HG02885 (cell line): Measurements from ENCODE around the gene SH3D19.
"Not testable (repeated sequence)": the region's sequence is repeated elsewhere in the genome, so short reads cannot be mapped to it uniquely, and the experiment has no call there.

Experiments used
- ATAC-seq: cut with Tn5 transposase; IDR thresholded peaks from one replicate; pipeline ENCODE4 v1.9.1; 2021; ENCODE audit warnings: mild to moderate bottlenecking; ENCODE audit not compliant: unreplicated experiment, poor library complexity

SH3D19 gene

DNA sequence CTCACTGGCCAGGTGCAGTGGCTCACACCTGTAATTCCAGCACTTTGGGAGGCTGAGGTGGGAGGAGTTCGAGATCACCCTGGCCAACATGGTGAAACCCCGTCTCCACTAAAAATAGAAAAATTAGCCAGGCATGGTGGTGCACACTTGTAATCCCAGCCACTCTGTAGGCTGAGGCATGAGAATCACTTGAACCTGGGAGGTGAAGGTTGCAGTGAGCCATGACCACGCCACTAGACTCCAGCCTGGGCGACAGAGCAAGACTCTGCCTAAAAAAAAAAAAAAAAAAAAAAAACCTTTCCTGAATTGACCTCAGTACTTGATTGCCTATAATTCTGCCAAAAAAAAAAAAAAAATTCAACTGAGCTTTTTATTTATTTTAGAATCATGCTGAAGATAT lies 3.2 kb downstream of the SH3D19 start:
- ATAC-seq, result not testable (repeated sequence)

GRCh38 chr4:151321586-151321985 lies 3.8 kb downstream of the SH3D19 start:
- ATAC-seq, result no peak

GRCh38 chr4:151319490-151319889 lies 5.9 kb downstream of the SH3D19 start:
- ATAC-seq, result no peak

- no peak for ATAC-seq
These were observed 6.9 kb downstream of the SH3D19 start for GRCh38 chr4:151318307-151319006.

DNA sequence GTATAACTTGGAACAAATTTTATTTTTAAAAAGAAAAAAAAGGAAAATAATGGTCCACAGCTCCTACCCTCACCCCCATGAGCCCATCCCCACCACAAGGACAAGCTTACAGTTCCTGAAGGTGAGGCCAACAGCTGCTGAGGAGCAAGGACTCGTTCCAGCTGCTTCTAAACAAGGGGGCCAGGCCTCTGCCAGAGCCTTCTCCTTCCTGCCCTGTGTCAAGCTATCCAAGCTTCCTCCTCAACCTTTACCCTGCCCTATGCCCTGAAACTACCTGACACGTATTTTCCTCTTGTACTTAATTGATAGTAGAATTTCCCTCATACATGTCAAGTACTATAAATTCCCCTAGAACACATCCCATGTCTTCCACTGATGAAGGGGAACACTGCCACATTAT lies 8.8 kb downstream of the SH3D19 start:
- ATAC-seq, result no peak

- no peak for ATAC-seq
These were observed 10.1 kb downstream of the SH3D19 start for GRCh38 chr4:151315212-151315886.

DNA sequence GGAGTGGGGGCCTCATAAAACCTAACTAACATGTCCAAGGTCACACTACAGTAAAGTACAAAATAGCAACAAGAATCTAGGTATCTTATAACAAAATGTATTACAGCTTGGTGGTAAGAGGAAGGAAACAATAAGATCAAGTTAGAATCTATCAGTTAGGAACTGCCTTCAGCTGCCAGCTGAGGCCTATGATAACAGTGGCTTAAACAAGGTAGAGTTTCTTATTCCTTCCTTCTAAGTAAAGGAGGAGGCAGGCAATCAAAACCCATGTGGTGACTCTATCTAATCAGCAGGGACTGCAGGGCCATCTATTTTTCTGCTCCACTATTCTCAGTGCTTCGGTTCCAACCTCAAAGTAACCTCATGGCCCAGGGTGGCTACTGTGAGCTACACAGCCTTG lies 10.9 kb downstream of the SH3D19 start:
- no peak for ATAC-seq

- no peak for ATAC-seq
These were observed 11.4 kb downstream of the SH3D19 start for GRCh38 chr4:151314010-151314355.

DNA sequence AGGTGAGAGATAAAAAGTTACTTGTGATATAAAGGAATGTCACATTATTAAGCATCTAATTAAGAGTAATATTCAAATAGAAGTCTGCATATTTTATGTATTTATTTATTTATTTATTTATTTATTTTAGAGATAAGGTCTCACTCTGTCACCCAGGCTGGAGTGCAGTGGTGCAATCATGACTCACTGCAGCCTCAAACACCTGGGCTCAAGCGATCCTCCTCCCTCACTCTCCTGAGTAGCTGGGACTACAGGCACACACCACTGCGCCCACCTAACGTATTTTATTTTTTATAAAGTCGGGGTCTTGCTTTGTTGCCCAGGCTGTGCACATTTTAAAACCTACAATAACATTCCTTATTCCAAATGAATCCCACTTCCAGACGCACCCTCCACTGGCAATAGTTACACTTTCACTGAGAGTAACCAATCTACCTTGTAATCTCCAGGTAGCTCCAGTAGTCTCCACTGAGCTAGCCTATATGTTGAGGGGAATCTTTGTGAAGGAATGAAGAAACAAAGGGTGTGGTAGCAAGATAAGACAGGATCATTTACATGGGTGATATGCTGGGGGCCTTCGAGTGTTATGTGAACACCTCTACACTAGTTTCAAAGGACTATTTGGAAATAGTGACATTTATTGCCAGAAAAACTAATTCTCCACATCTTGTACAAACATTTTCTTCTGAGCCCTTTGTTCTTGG lies 11.9 kb downstream of the SH3D19 start:
- no peak for ATAC-seq

- no peak for ATAC-seq
These were observed 15.2 kb downstream of the SH3D19 start for GRCh38 chr4:151310124-151310728.

- ATAC-seq, result peak; percentile 66
These were observed 20.6 kb downstream of the SH3D19 start for GRCh38 chr4:151304755-151305154.

DNA sequence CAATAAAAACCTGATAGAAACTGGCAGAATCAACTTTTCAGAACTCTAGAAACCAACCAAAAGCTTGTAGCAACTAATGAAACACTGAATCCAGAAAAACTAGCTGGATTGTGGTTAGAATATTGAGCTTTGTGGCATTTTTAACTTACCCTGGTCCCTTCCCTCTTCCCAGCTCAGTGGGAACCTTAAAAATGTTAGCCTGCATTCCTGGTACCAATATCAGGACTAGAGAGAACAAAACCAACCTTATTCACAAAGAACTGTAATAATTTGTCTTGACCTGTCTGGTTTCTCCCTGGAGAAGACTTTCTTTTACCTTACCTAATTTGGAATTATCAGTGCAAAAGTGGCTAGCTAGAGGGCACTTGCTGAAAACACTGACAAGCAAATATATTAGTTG lies 21.2 kb downstream of the SH3D19 start:
- ATAC-seq, result no peak

DNA sequence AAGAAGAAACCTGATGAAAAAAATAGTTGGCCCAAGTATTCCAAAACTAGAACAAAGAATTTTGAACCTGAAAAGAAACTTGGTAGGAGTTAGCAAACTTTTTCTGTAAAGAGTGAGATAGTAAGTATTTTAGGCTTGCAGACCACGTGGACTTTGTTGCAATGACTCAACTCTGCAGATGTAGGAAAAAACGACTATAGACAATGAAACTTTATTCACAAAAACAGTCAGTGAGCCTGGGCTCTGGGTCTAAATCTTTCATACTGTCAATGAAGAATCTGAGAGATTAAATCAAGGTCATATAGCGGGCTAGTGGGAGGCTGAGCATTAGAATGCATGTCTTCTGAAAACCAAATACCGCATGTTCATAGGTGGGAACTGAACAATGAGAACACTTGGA lies 23.0 kb downstream of the SH3D19 start:
- ATAC-seq, result no peak

DNA sequence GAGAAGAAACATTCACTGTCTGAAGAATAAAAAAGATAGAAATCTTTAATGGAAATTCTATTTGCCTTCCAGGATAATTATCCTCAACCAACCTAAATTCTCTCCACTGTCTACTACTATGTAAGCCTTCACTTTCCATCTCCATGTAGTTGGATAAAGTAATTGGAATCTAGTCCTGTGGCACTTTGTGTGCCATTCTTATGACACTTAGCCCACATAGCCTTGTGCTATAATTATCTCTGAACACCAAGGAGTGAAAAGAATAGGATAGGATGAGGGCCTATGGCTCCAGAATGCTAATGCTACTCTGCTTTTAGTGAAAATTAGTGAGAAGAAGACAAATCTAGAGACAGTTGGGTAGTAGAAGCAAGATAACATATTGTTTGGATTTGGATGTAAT lies 28.2 kb downstream of the SH3D19 start:
- no peak for ATAC-seq

DNA sequence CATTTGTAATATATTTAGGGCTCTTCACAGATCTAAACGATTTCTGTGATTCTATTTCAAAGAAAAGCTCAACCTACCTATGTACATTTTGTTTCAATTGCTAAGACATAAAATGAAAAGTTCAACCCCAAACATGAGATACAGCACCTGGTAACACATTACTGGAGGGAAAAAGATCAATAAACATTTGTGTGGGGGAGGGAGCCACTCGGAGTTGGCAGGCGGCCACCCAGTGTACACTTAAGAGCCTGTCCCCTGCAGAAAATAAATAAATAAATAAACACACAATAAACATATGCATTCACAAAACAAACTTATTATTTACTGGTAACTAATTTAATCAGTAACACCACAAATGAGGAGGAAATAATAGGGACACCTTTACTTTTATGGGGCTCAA lies 29.2 kb downstream of the SH3D19 start:
- no peak for ATAC-seq

- no peak for ATAC-seq
These were observed 30.4 kb downstream of the SH3D19 start for GRCh38 chr4:151294833-151295496.

- no peak for ATAC-seq
These were observed 33.4 kb downstream of the SH3D19 start for GRCh38 chr4:151292038-151292437.

DNA sequence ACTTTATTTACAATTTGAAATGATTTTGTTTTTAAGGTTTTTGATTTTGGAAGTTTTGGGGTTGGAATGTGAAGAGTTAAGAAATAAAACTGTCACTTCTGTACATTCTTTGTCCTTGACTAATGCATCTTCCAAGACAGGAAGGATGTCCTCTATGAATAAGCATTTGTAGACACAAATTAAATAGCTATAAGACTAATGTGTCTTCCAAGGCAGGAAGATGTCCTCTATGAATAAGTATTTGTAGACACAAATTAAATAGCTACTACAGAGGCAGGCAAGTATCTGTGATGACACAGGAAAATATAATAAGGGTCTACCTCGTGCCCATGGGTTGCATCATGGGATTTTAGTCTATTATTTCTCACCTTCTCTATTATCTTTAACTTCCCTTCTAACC lies 33.9 kb downstream of the SH3D19 start:
- no peak for ATAC-seq

- no peak for ATAC-seq
These were observed 38.0 kb downstream of the SH3D19 start for GRCh38 chr4:151287409-151287808.

- ATAC-seq, result no peak
These were observed 40.7 kb downstream of the SH3D19 start for GRCh38 chr4:151284534-151285245.
